Cardiac fibroblast (primary cell): ENCODE results near the gene TMEM98.
"Not testable (repeated sequence)": the region's sequence is repeated elsewhere in the genome, so short reads cannot be mapped to it uniquely, and the experiment has no call there.

Experiments
- DNase-seq, 2 donors: peaks; one replicate each; pipeline versions ENCODE4 v3.0.0 to v3.0.0-alpha.2; 2010; ENCODE audit warnings: low read depth in 2 of 2
- H3K4me3 ChIP-seq, 2 donors: replicated peaks in 1 of 2; 1 replicate in 1 of 2; 2 replicates in 1 of 2; pipeline ENCODE4 v1.5.1; 2011; ENCODE audit warnings: low read depth in 2 of 2, low read length in 2 of 2, mild to moderate bottlenecking in 2 of 2, moderate library complexity in 1 of 2
- TF ChIP-seq, protein P1 (sequence below): IDR thresholded peaks from one replicate; pipeline ENCODE4 v1.5.1; 2011; ENCODE audit warnings: low read depth, mild to moderate bottlenecking, low read length, inconsistent platforms

The TMEM98 gene

GRCh38 chr17:32980230-32980629, 52.3 kb downstream of the TMEM98 start:
- DNase-seq, result no peak
- H3K4me3 ChIP-seq, result no peak overlapping the region
- TF ChIP-seq, protein P1, sequence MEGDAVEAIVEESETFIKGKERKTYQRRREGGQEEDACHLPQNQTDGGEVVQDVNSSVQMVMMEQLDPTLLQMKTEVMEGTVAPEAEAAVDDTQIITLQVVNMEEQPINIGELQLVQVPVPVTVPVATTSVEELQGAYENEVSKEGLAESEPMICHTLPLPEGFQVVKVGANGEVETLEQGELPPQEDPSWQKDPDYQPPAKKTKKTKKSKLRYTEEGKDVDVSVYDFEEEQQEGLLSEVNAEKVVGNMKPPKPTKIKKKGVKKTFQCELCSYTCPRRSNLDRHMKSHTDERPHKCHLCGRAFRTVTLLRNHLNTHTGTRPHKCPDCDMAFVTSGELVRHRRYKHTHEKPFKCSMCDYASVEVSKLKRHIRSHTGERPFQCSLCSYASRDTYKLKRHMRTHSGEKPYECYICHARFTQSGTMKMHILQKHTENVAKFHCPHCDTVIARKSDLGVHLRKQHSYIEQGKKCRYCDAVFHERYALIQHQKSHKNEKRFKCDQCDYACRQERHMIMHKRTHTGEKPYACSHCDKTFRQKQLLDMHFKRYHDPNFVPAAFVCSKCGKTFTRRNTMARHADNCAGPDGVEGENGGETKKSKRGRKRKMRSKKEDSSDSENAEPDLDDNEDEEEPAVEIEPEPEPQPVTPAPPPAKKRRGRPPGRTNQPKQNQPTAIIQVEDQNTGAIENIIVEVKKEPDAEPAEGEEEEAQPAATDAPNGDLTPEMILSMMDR, result no peak

- DNase-seq, H3K4me3 ChIP-seq: not testable (repeated sequence)
These were observed 53.7 kb downstream of the TMEM98 start for GRCh38 chr17:32981611-32982010.

DNA sequence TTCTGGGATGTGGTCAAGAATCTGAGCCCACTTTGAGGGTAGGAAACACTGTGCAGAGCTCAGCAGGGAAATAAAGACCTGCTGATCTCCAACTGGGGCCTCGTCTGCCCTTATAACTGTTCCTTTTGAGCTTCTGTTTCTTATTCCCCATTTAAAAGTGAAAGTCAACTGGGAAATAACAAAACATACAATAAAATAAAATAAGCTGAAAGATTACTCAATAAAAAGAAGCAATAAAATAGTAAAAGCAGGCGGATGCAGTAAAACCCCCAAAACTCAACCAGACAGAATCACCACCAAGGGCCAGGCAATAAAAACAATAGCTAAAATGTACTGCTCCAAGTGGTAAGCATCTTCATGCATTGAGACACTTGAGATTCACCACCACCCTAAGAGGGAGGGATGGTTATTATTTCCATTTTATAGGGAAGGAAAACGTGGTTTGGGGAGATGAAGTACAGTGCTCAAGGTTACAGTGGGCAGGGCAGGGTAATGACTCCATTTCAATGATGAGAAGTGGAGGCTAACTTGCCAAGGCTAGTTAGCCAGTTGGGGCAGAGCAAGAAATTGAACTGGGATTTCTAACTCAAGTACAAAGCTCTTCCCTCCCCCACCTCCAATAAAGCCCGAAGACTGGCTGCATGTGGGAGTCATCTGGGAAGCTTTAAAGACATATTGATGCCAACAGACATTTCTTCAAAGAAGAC, 57.2 kb downstream of the TMEM98 start:
- DNase-seq, result no peak
- TF ChIP-seq, protein P1, result no peak
- H3K4me3 ChIP-seq, result no peak overlapping the region

DNA sequence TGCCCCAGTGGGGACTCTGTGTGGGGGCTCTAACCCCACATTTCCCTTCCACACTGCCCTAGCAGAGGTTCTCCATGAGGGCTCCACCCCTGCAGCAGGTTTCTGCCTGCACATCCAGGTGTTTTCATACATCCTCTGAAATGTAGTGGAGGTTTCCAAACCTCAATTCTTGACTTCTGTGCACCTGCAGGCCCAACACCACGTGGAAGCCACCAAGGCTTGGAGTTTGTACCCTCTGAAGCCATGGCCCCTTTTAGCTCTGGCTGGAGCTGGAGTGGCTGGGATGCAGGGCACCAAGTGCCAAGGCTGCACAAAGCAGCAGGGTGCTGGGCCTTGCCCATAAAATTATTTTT, 59.5 kb downstream of the TMEM98 start:
- H3K4me3 ChIP-seq, DNase-seq: not testable (repeated sequence)

DNA sequence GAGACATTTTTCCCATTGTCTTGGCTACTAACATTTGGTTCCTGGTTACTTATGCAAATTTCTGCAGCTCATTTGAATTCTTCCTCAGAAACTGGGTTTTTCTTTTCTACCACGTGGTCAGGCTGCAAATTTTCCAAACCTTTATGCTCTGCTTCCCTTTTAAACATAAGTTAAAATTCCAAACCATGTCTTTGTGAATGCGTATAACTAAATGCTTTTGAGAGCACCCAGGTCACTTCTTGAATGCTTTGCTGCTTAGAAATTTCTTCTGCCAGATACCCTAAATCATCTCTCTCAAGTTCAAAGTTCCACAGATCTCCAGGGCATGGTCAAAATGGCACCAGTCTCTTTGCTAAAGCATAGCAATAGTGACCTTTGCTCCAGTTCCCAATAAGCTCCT, 59.9 kb downstream of the TMEM98 start:
- not testable (repeated sequence) for DNase-seq, H3K4me3 ChIP-seq

- TF ChIP-seq, protein P1, result no peak
- DNase-seq, result no peak
- H3K4me3 ChIP-seq, result no peak overlapping the region
These were observed 60.6 kb downstream of the TMEM98 start for GRCh38 chr17:32988481-32989101.

DNA sequence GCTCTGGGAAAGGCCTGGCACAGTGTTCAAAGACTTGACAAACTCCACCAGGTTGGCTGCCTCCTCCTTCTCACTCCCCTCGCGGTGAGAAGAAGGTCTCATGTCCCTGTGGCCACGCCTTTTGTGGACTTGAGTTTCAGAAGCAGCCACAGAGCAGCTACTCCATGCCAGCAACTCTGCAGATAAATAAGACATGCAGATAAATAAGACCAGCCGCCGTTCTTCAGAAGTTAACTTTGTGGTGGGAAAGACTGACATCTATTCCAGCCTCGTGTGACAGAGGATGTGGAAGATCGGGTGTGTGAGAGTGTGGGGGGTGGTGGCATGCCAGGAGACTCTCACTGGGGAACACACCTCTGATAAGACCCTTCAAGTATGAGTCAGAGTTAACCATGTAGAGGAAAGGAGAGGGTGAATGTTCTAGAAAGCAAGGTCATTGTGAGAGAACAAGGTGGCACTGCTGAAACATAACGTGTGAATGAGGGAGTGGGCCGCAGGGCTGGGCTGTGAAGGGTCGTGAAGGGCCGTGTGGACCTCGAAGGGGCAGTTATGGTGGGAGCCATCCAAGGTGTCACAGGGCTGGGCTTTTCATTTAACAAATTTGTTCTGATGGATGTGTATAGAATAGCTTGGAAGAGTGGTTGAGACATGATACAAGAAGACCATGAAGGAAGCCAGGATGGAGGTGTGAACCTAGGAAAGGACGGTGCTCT, 64.5 kb downstream of the TMEM98 start:
- TF ChIP-seq, protein P1, result no peak
- no peak for DNase-seq
- no peak overlapping the region for H3K4me3 ChIP-seq

GRCh38 chr17:32993977-32994376, 66.0 kb downstream of the TMEM98 start:
- H3K4me3 ChIP-seq, result no peak overlapping the region
- TF ChIP-seq, protein P1, result no peak
- DNase-seq, result no peak
